SK-N-MC (cell line): ENCODE measurements around the gene PRL.

Experiments
- EZH2 ChIP-seq: fragments of 200-600 bp; sonication (generic); IDR thresholded peaks from one replicate; pipeline ENCODE4 v1.6.1; 2017; ENCODE audit warnings: antibody characterized with exemption
- FOXP2 ChIP-seq: optimal IDR thresholded peaks from 2 replicates; pipeline ENCODE3; 2011; ENCODE audit warnings: mild to moderate bottlenecking, moderate library complexity; ENCODE audit not compliant: insufficient read depth; ENCODE audit errors: extremely low read length, control extremely low read depth
- POLR2AphosphoS5 ChIP-seq: IDR thresholded peaks from 2 replicates; pipeline ENCODE4 v1.6.1; 2012; ENCODE audit warnings: mild to moderate bottlenecking, low read depth, low read length, borderline replicate concordance

- TF ChIP-seq POLR2AphosphoS5 (no peak), EZH2 (no peak), FOXP2 (no peak)
Observed at GRCh38 chr6:22296936-22297335, at the start of gene PRL.
